IPS-15b (cell line): ENCODE results near the gene ILKAP.

Experiments
- H3K27me3 ChIP-seq: one replicate; pipeline ENCODE4 v1.6.1; 2013; ENCODE audit warnings: low read length; ENCODE audit not compliant: control insufficient read depth, insufficient read depth
- H3K36me3 ChIP-seq: one replicate; pipeline ENCODE4 v1.6.1; 2013; ENCODE audit warnings: low read length; ENCODE audit not compliant: control insufficient read depth, insufficient read depth
- H3K4me1 ChIP-seq: one replicate; pipeline ENCODE4 v1.6.1; 2013; ENCODE audit warnings: mild to moderate bottlenecking, low read length; ENCODE audit not compliant: control insufficient read depth, insufficient read depth
- H3K4me3 ChIP-seq: one replicate; pipeline ENCODE4 v1.5.1; 2013; ENCODE audit warnings: low read depth, low read length
- H3K9ac ChIP-seq: one replicate; pipeline ENCODE4 v1.6.1; 2013; ENCODE audit warnings: low read depth, mild to moderate bottlenecking, low read length
- H3K9me3 ChIP-seq: one replicate; pipeline ENCODE4 v1.6.1; 2013; ENCODE audit warnings: mild to moderate bottlenecking, low read length; ENCODE audit not compliant: control insufficient read depth, insufficient read depth

Gene ILKAP

GRCh38 chr2:238220274-238220891 is 16.9 kb upstream of the ILKAP start:
- Histone ChIP-seq H3K36me3 (no peaks in the 10 kb centered on the region), H3K4me1 (peaks cover 2% of the 10 kb centered on the region), H3K9ac (no peak overlapping the region), H3K4me3 (no peak overlapping the region), H3K9me3 (no peaks in the 10 kb centered on the region), H3K27me3 (peaks cover 2% of the 10 kb centered on the region)

GRCh38 chr2:238216651-238217184 is 13.2 kb upstream of the ILKAP start:
- no peak overlapping the region for H3K9ac ChIP-seq
- no peaks in the 10 kb centered on the region for H3K36me3 ChIP-seq
- peaks cover 2% of the 10 kb centered on the region for H3K4me1 ChIP-seq
- no peaks in the 10 kb centered on the region for H3K9me3 ChIP-seq
- no peak overlapping the region for H3K4me3 ChIP-seq
- peaks cover 3% of the 10 kb centered on the region for H3K27me3 ChIP-seq

GRCh38 chr2:238207006-238207405 is 3.5 kb upstream of the ILKAP start:
- H3K9ac ChIP-seq = no peak overlapping the region
- no peaks in the 10 kb centered on the region for H3K4me1 ChIP-seq
- no peak overlapping the region for H3K4me3 ChIP-seq
- H3K36me3 ChIP-seq = no peaks in the 10 kb centered on the region
- H3K27me3 ChIP-seq = peaks cover 19% of the 10 kb centered on the region
- H3K9me3 ChIP-seq = no peaks in the 10 kb centered on the region

GRCh38 chr2:238203973-238204683 is 633 bp upstream of the ILKAP start:
- H3K27me3 ChIP-seq = peaks cover 11% of the 10 kb centered on the region
- peak overlapping the region; percentile 36 for H3K4me3 ChIP-seq
- H3K9ac ChIP-seq = peak overlapping the region; percentile 48
- no peaks in the 10 kb centered on the region for H3K36me3 ChIP-seq
- no peaks in the 10 kb centered on the region for H3K9me3 ChIP-seq
- no peaks in the 10 kb centered on the region for H3K4me1 ChIP-seq

- Histone ChIP-seq H3K4me3 (peak overlapping the region; percentile 75), H3K9me3 (no peaks in the 10 kb centered on the region), H3K27me3 (peaks cover 5% of the 10 kb centered on the region), H3K36me3 (no peaks in the 10 kb centered on the region), H3K4me1 (no peaks in the 10 kb centered on the region), H3K9ac (peak overlapping the region; percentile 37)
Observed at GRCh38 chr2:238202326-238203093, 985 bp downstream of the ILKAP start.

- Histone ChIP-seq H3K27me3 (no peaks in the 10 kb centered on the region), H3K4me3 (no peak overlapping the region), H3K36me3 (peaks cover 16% of the 10 kb centered on the region), H3K9ac (no peak overlapping the region), H3K4me1 (no peaks in the 10 kb centered on the region), H3K9me3 (no peaks in the 10 kb centered on the region)
Observed at GRCh38 chr2:238190445-238190844, 13.1 kb downstream of the ILKAP start.

- H3K9ac ChIP-seq = no peak overlapping the region
Observed at GRCh38 chr2:238187618-238188548, 15.6 kb downstream of the ILKAP start.

GRCh38 chr2:238183821-238184220 is 19.7 kb downstream of the ILKAP start:
- Histone ChIP-seq H3K36me3 (peaks cover 31% of the 10 kb centered on the region), H3K4me3 (no peak overlapping the region), H3K4me1 (no peaks in the 10 kb centered on the region), H3K27me3 (no peaks in the 10 kb centered on the region), H3K9me3 (no peaks in the 10 kb centered on the region), H3K9ac (no peak overlapping the region)

More at GRCh38 chr2:238187618-238188548, 15.6 kb downstream of the ILKAP start:
- Histone ChIP-seq H3K36me3 (peaks cover 19% of the 10 kb centered on the region), H3K9me3 (no peaks in the 10 kb centered on the region), H3K27me3 (no peaks in the 10 kb centered on the region), H3K4me3 (no peak overlapping the region), H3K4me1 (no peaks in the 10 kb centered on the region)

- Histone ChIP-seq H3K9me3 (no peaks in the 10 kb centered on the region), H3K36me3 (peaks cover 27% of the 10 kb centered on the region), H3K4me1 (no peaks in the 10 kb centered on the region), H3K27me3 (no peaks in the 10 kb centered on the region), H3K4me3 (no peak overlapping the region), H3K9ac (no peak overlapping the region)
Observed at GRCh38 chr2:238182362-238182761, 21.1 kb downstream of the ILKAP start.

GRCh38 chr2:238180554-238180953 is 22.9 kb downstream of the ILKAP start:
- H3K36me3 ChIP-seq = peaks cover 23% of the 10 kb centered on the region
- H3K27me3 ChIP-seq = no peaks in the 10 kb centered on the region
- no peak overlapping the region for H3K4me3 ChIP-seq
- no peak overlapping the region for H3K9ac ChIP-seq
- no peaks in the 10 kb centered on the region for H3K4me1 ChIP-seq
- no peaks in the 10 kb centered on the region for H3K9me3 ChIP-seq

- Histone ChIP-seq H3K9ac (no peak overlapping the region), H3K4me1 (no peaks in the 10 kb centered on the region), H3K4me3 (no peak overlapping the region), H3K36me3 (peaks cover 12% of the 10 kb centered on the region), H3K27me3 (no peaks in the 10 kb centered on the region), H3K9me3 (no peaks in the 10 kb centered on the region)
Observed at GRCh38 chr2:238176613-238177012, 26.9 kb downstream of the ILKAP start.
